ENCODE data around the gene TBC1D9B.
A peak's percentile ranks its signal among the peaks of the same experiment; 100 is the strongest.
"Not testable (repeated sequence)": the region's sequence is repeated elsewhere in the genome, so short reads cannot be mapped to it uniquely, and the experiment has no call there.

TBC1D9B gene

DNA sequence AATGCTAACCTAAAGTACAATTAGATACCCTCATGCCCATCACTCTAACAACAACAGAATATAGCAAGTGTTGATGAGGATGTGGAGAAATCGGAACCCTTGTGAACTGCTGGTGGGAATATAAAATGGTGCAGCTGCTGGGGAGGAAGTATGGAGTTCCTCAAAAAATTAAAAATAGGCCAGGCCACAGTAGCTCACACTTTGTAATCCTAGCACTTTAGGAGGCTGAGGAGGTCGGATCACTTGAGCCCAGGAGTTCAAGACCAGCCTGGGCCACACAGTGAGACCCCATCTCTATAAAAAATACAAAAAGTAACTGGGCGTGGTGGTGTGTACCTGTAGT lies 31.1 kb downstream of the TBC1D9B start:
- H3K4me3 Mint-ChIP-seq = no peak overlapping the region
- no peaks in the 10 kb centered on the region for H3K4me1 Mint-ChIP-seq
- peaks cover 6% of the 10 kb centered on the region for H3K36me3 Mint-ChIP-seq (ENCODE audit: insufficient read depth)
- no peaks in the 10 kb centered on the region for H3K27me3 Mint-ChIP-seq
- no peak overlapping the region for H3K27ac Mint-ChIP-seq (ENCODE audit: low read depth)
- DNase-seq (ENCODE audit: low spot score in 2 of 2) = no peak
- no peak for ATAC-seq (replicated peaks; ENCODE audit: extremely low read depth, poor library complexity, severe bottlenecking)
- H3K9me3 Mint-ChIP-seq = no peaks in the 10 kb centered on the region

GRCh38 chr5:179875741-179876609 lies 31.7 kb downstream of the TBC1D9B start:
- H3K27me3 Mint-ChIP-seq = no peaks in the 10 kb centered on the region
- H3K27ac Mint-ChIP-seq (ENCODE audit: low read depth) = no peak overlapping the region
- DNase-seq (ENCODE audit: low spot score in 2 of 2) (no peak), ATAC-seq (replicated peaks; ENCODE audit: extremely low read depth, poor library complexity, severe bottlenecking) (no peak)
- peaks cover 6% of the 10 kb centered on the region for H3K36me3 Mint-ChIP-seq (ENCODE audit: insufficient read depth)
- H3K4me3 Mint-ChIP-seq = no peak overlapping the region
- no peaks in the 10 kb centered on the region for H3K9me3 Mint-ChIP-seq
- no peaks in the 10 kb centered on the region for H3K4me1 Mint-ChIP-seq

DNA sequence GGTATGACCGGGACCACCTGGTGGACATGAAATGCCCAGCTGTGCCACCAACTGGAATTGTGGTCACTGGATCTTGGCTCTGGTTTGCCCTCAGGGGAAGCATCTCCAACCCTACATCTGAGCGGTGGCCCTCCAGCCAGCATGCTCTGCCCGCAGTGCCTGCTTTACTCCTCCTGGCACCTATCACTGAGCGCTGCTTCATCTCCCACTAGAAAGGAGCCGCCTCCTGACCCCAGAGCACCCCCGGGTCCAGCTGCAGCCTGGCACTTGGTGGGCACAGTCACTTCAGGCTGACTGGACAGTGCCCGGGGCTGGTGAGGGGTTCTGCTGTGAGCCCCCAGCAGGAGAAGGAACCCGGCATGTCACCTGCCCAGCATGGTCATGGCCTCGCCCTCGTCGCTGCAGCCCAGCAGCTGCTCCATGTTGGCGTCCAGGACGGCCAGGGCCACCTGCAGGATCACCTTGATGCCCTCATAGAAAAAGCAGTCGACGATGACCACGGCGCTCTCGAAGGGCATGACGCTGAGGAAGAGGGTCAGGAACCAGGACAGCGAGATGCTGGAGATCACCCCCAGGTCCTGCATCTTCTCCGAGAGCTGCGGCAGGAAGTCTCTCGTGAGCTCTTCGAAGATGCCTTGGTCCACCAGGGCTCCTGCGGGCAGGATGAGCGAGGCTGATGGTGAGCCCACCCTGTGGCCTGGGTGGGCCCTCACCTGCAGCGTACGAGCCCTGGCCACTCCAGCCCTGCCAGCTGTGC lies 33.0 kb downstream of the TBC1D9B start:
- Mint-ChIP-seq H3K27me3 (no peaks in the 10 kb centered on the region), H3K9me3 (no peaks in the 10 kb centered on the region), H3K4me3 (no peak overlapping the region), H3K36me3 (ENCODE audit: insufficient read depth) (peaks cover 9% of the 10 kb centered on the region), H3K27ac (ENCODE audit: low read depth) (peak overlapping the region; percentile 73), H3K4me1 (no peaks in the 10 kb centered on the region)
- DNase-seq (ENCODE audit: low spot score in 2 of 2) = no peak
- no peak for ATAC-seq (replicated peaks; ENCODE audit: extremely low read depth, poor library complexity, severe bottlenecking)

DNA sequence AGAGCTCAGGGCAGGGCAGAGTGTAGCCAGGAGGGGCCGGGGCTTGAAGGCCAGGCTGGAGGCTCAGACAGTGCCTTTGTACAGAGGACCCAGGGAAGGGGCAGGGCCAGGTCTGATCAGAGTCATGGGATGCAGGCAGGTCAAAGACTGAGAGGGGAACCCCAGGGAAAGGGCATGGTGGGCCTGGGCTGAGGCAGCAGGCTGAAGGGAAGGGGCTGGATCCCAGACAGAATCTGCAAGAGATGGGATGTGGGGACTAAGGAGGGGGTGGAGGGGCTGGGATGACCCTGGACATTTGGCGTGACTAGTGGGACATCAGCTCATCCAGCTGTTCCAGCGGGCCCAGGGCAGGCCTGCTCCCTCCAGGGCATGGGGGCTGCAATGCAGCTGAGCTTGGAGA lies 33.6 kb downstream of the TBC1D9B start:
- Mint-ChIP-seq H3K36me3 (ENCODE audit: insufficient read depth) (peaks cover 9% of the 10 kb centered on the region), H3K4me1 (no peaks in the 10 kb centered on the region), H3K27ac (ENCODE audit: low read depth) (peak overlapping the region; percentile 73)

GRCh38 chr5:179873588-179874110 lies 34.0 kb downstream of the TBC1D9B start:
- no peak for DNase-seq (ENCODE audit: low spot score in 2 of 2)
- Mint-ChIP-seq H3K36me3 (ENCODE audit: insufficient read depth) (peaks cover 9% of the 10 kb centered on the region), H3K27ac (ENCODE audit: low read depth) (peak overlapping the region; percentile 73)

More for the DNA sequence above, 33.6 kb downstream of the TBC1D9B start:
- Mint-ChIP-seq H3K9me3 (no peaks in the 10 kb centered on the region), H3K4me3 (no peak overlapping the region), H3K27me3 (no peaks in the 10 kb centered on the region)
- DNase-seq (ENCODE audit: low spot score in 2 of 2) (no peak), ATAC-seq (replicated peaks; ENCODE audit: extremely low read depth, poor library complexity, severe bottlenecking) (no peak)

DNA sequence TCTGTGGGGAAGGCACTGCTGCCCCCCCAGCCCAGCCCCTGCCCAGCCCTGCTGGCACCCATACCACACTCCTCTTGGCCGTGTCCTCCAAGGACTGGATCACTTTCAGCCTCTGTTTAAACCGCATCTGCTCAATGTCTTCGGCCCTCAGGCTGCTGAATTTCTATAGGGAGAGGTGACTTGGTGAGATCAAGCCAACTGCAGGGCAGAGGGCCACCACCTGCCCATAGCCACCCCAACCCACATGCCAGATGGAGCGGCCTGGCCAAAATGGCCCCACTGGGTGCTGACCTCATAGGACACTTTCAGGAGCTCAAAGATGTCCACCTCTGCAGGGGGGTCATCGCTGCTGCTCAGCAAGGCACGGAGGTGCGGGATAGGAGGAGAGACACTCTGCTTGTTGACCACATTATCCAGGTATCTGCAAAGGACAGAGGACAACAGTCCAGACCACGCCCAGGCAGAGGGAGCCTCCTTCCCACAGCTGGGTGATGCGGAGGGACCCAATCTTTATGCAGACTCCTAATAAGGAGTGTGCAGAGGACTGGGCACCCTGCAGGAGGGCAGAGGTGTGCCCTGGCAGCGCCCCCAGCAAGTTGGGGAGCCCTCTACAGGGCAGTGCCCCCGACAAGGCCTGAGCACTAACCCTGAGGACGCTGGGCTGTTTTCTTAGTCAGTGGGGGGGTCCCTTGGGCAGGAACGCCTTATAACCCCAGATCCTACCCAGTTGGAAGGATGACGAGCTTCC lies 34.7 kb downstream of the TBC1D9B start:
- Mint-ChIP-seq H3K4me1 (no peaks in the 10 kb centered on the region), H3K27ac (ENCODE audit: low read depth) (no peak overlapping the region), H3K27me3 (no peaks in the 10 kb centered on the region), H3K9me3 (no peaks in the 10 kb centered on the region), H3K36me3 (ENCODE audit: insufficient read depth) (peaks cover 9% of the 10 kb centered on the region), H3K4me3 (no peak overlapping the region)
- no peak for ATAC-seq (replicated peaks; ENCODE audit: extremely low read depth, poor library complexity, severe bottlenecking)
- DNase-seq (ENCODE audit: low spot score in 2 of 2) = no peak

More at GRCh38 chr5:179873588-179874110, 34.0 kb downstream of the TBC1D9B start:
- no peak overlapping the region for H3K4me3 Mint-ChIP-seq
- no peak for ATAC-seq (replicated peaks; ENCODE audit: extremely low read depth, poor library complexity, severe bottlenecking)
- H3K27me3 Mint-ChIP-seq = no peaks in the 10 kb centered on the region
- no peaks in the 10 kb centered on the region for H3K9me3 Mint-ChIP-seq
- H3K4me1 Mint-ChIP-seq = no peaks in the 10 kb centered on the region

- Mint-ChIP-seq H3K27ac (ENCODE audit: low read depth) (no peak overlapping the region), H3K9me3 (no peaks in the 10 kb centered on the region)
- ATAC-seq (replicated peaks; ENCODE audit: extremely low read depth, poor library complexity, severe bottlenecking) = no peak
Observed at GRCh38 chr5:179872055-179872827, 35.5 kb downstream of the TBC1D9B start.

DNA sequence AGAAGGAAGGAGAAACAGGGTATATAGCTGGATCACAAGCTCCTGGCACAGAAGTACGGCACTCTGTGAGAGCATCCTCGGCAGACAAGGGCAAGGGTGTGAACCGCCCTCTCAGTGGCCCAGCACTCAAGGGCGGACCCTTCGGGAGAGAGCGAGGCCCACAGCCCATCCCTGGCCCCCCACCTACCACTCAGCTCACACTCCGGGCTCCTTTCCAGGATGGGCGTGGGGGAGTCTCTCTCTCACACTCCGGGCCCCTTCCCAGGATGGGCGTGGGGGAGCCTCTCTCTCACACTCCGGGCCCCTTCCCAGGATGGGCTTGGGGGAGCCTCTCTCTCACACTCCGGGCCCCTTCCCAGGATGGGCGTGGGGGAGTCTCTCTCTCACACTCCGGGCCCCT lies 36.2 kb downstream of the TBC1D9B start:
- not testable (repeated sequence) for H3K4me3 Mint-ChIP-seq; DNase-seq (ENCODE audit: low spot score in 2 of 2); H3K27me3 Mint-ChIP-seq; H3K27ac Mint-ChIP-seq (ENCODE audit: low read depth); H3K36me3 Mint-ChIP-seq (ENCODE audit: insufficient read depth); ATAC-seq (replicated peaks; ENCODE audit: extremely low read depth, poor library complexity, severe bottlenecking); H3K4me1 Mint-ChIP-seq; H3K9me3 Mint-ChIP-seq

More at GRCh38 chr5:179872055-179872827, 35.5 kb downstream of the TBC1D9B start:
- no peaks in the 10 kb centered on the region for H3K27me3 Mint-ChIP-seq
- no peaks in the 10 kb centered on the region for H3K4me1 Mint-ChIP-seq
- H3K4me3 Mint-ChIP-seq = no peak overlapping the region
- peaks cover 9% of the 10 kb centered on the region for H3K36me3 Mint-ChIP-seq (ENCODE audit: insufficient read depth)
- no peak for DNase-seq (ENCODE audit: low spot score in 2 of 2)

DNA sequence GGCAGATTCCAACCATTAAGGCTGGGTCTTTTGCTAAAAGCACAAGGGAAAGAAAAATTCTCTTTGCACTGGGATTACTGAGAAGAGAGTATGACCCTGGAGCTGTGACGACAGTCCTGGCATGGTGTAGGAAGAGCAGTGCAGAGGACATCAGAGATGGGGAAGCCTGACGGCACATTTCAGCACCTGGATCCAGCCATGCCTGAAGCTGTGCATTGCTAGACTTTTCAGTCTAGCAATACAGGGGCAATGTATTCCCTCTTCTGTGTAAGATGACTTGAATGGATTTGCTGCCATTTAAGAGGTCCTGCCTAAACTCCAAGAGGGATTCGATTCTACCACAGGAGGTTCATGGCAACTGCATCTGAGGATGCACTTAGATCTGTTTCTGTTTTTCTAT lies 36.7 kb downstream of the TBC1D9B start:
- DNase-seq (ENCODE audit: low spot score in 2 of 2) = no peak
- Mint-ChIP-seq H3K4me1 (no peaks in the 10 kb centered on the region), H3K4me3 (no peak overlapping the region), H3K9me3 (no peaks in the 10 kb centered on the region), H3K27me3 (no peaks in the 10 kb centered on the region), H3K36me3 (ENCODE audit: insufficient read depth) (peaks cover 7% of the 10 kb centered on the region), H3K27ac (ENCODE audit: low read depth) (peak overlapping the region; percentile 35)
- no peak for ATAC-seq (replicated peaks; ENCODE audit: extremely low read depth, poor library complexity, severe bottlenecking)

GRCh38 chr5:179870403-179870903 lies 37.2 kb downstream of the TBC1D9B start:
- H3K27ac Mint-ChIP-seq (ENCODE audit: low read depth) = peak overlapping the region; percentile 35
- H3K36me3 Mint-ChIP-seq (ENCODE audit: insufficient read depth) = peaks cover 7% of the 10 kb centered on the region
- no peaks in the 10 kb centered on the region for H3K4me1 Mint-ChIP-seq
- H3K9me3 Mint-ChIP-seq = no peaks in the 10 kb centered on the region
- H3K4me3 Mint-ChIP-seq = no peak overlapping the region
- DNase-seq (ENCODE audit: low spot score in 2 of 2) (no peak), ATAC-seq (replicated peaks; ENCODE audit: extremely low read depth, poor library complexity, severe bottlenecking) (no peak)
- no peaks in the 10 kb centered on the region for H3K27me3 Mint-ChIP-seq

DNA sequence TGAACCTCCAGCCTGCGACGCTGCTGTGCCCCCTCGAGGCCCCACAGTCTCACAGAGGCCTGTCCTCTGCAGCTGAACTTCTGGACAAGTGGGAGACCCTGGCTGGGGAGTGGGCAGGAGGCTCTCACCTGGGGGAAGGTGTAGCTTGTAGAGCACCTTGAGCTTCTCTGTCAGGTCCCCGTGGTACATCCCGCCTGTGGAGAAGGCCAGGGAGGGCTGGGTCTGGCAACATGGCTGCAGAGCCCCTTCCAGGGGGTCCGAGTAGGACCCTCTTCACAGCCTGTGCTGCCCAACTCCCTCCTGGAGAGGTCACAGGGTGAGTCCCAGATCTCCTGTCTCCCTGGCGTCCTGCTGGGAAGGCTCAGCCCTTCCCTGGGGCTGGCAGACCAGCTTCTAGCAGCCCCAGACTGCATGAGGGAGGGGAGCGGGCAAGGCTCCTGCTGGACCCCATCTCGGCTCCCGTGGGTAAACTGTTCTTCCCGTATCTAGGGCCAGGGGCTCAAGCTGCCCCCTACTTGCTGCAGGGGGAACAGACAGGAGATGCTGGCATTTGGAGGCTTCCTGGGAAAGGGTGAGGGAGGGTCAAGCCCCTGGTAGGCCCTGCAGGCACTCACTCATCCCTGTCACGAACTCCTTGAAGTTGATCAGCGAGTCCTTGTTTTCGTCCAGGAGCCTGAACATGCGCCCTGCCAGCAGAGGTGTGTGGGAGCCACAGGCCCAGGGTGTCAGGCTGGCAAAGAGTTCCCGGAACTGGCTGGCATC lies 37.9 kb downstream of the TBC1D9B start:
- peaks cover 7% of the 10 kb centered on the region for H3K36me3 Mint-ChIP-seq (ENCODE audit: insufficient read depth)

More for the DNA sequence above, 37.9 kb downstream of the TBC1D9B start:
- no peaks in the 10 kb centered on the region for H3K9me3 Mint-ChIP-seq
- no peak overlapping the region for H3K4me3 Mint-ChIP-seq
- ATAC-seq (replicated peaks; ENCODE audit: extremely low read depth, poor library complexity, severe bottlenecking) (no peak), DNase-seq (ENCODE audit: low spot score in 2 of 2) (no peak)
- H3K27me3 Mint-ChIP-seq = no peaks in the 10 kb centered on the region
- no peaks in the 10 kb centered on the region for H3K4me1 Mint-ChIP-seq
- H3K27ac Mint-ChIP-seq (ENCODE audit: low read depth) = no peak overlapping the region
